ENCODE measurements around the gene VWF. TPM values are rescaled to one million over a fixed set of nuclear protein-coding genes. Genes with fewer than 3 reads are reported as not detected.
"Not testable (repeated sequence)": the region's sequence is repeated elsewhere in the genome, so short reads cannot be mapped to it uniquely, and the experiment has no call there.

VWF gene
- total RNA-seq, 4 donors from 2014 or later, result 78.8 to 118 (median 101) TPM

DNA sequence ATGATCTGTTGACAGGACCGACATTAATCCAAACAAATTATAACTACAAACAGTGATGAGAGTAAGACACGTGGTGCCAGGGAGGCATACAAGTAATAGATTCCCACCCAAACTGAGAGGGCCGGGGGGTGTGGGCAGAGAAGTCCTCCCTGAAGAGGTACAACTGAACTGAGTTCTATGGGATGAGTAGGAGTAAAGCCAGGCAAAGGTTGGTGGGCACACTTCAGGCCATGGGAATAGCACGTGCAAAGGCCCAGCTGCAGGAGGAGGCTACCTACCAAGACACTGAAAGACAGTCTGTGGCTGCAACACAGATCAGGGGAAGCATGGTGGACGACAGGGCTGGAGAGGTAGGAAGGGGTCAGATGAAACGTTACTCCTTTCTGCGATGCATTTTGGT lies 22.0 kb upstream of the VWF start:
- TF ChIP-seq, protein P1, sequence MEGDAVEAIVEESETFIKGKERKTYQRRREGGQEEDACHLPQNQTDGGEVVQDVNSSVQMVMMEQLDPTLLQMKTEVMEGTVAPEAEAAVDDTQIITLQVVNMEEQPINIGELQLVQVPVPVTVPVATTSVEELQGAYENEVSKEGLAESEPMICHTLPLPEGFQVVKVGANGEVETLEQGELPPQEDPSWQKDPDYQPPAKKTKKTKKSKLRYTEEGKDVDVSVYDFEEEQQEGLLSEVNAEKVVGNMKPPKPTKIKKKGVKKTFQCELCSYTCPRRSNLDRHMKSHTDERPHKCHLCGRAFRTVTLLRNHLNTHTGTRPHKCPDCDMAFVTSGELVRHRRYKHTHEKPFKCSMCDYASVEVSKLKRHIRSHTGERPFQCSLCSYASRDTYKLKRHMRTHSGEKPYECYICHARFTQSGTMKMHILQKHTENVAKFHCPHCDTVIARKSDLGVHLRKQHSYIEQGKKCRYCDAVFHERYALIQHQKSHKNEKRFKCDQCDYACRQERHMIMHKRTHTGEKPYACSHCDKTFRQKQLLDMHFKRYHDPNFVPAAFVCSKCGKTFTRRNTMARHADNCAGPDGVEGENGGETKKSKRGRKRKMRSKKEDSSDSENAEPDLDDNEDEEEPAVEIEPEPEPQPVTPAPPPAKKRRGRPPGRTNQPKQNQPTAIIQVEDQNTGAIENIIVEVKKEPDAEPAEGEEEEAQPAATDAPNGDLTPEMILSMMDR (IDR thresholded peaks at IDR 0.05 in 4 of 5, conservative IDR thresholded peaks at IDR 0.05 in 1 of 5), result no peak
- TF ChIP-seq POLR2A (IDR thresholded peaks at IDR 0.05), result no peak

DNA sequence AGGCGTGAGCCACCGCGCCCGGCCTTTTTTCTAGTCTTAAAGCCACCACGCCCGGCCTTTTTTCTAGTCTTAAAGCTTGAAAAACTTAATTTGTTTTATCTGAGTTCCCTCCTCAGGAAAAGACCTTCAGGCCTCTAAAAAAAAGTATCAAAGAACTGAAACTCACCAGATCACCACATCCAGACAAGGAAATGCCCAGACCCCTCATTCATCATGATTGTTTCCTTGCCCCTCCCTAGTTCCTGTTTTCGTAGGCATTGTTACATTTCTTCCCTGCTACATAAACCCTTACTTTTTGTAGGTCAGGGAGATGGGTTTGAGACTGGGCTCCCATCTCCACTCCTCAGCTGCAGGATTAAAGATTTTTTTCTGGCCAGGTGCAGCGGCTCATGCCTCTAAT lies 21.1 kb upstream of the VWF start:
- H3K4me3 ChIP-seq, result no peak overlapping the region
- ATAC-seq, result no peak
- no peaks in the 10 kb centered on the region for H3K36me3 ChIP-seq
- in situ Hi-C loops (cut with MboI; ENCODE audit: low sequenced_read_pairs in 4 of 4) (no loop called here), intact Hi-C loops (cut with DNase I; ENCODE audit: low total_unique reads) (no loop called here)
- H3K27me3 ChIP-seq, result no peaks in the 10 kb centered on the region
- TF ChIP-seq, protein P1 (IDR thresholded peaks at IDR 0.05 in 4 of 5, conservative IDR thresholded peaks at IDR 0.05 in 1 of 5), result no peak
- TF ChIP-seq POLR2A (IDR thresholded peaks at IDR 0.05), result no peak
- no peak for DNase-seq
- peaks cover 3 to 12% of the 10 kb centered on the region in 2 donors for H3K4me1 ChIP-seq
- no peak overlapping the region for H3K27ac ChIP-seq
- H3K9me3 ChIP-seq, result no peaks in the 10 kb centered on the region

More for the DNA sequence above, 22.0 kb upstream of the VWF start:
- peaks cover 3 to 4% of the 10 kb centered on the region in 2 donors for H3K4me1 ChIP-seq
- no peak overlapping the region for H3K27ac ChIP-seq
- H3K4me3 ChIP-seq, result no peak overlapping the region
- H3K36me3 ChIP-seq, result no peaks in the 10 kb centered on the region
- no peak for DNase-seq
- no peaks in the 10 kb centered on the region for H3K27me3 ChIP-seq
- no peaks in the 10 kb centered on the region for H3K9me3 ChIP-seq
- intact Hi-C loops (cut with DNase I; ENCODE audit: low total_unique reads) (no loop called here), in situ Hi-C loops (cut with MboI; ENCODE audit: low sequenced_read_pairs in 4 of 4) (no loop called here)
- ATAC-seq, result no peak

DNA sequence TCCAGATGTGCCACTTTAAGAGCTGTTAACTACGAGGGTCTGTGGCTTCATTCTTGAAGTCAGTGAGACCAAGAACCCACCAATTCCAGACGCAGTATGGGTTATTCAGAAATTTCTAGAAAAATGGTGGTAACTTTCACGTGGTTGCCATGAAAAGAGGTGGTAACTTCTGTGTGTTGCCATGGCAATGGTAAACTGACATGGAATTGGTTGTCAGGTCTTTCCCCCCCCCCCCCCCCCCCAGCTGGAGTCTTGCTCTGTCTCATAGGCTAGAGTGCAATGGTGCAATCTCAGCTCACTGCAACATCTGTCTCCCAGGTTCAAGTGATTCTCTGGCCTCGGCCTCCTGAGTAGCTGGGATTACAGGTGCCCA lies 18.8 kb upstream of the VWF start:
- ATAC-seq (no peak), DNase-seq (no peak)
- Histone ChIP-seq H3K9me3 (no peaks in the 10 kb centered on the region), H3K4me3 (no peak overlapping the region), H3K4me1 (peaks cover 3 to 22% of the 10 kb centered on the region in 2 donors), H3K27ac (no peak overlapping the region), H3K36me3 (no peaks in the 10 kb centered on the region), H3K27me3 (no peaks in the 10 kb centered on the region)
- in situ Hi-C loops (cut with MboI; ENCODE audit: low sequenced_read_pairs in 4 of 4), result no loop called here
- TF ChIP-seq POLR2A (IDR thresholded peaks at IDR 0.05), result no peak
- TF ChIP-seq, protein P1 (IDR thresholded peaks at IDR 0.05 in 4 of 5, conservative IDR thresholded peaks at IDR 0.05 in 1 of 5), result no peak
- intact Hi-C loops (cut with DNase I; ENCODE audit: low total_unique reads), result no loop called here

DNA sequence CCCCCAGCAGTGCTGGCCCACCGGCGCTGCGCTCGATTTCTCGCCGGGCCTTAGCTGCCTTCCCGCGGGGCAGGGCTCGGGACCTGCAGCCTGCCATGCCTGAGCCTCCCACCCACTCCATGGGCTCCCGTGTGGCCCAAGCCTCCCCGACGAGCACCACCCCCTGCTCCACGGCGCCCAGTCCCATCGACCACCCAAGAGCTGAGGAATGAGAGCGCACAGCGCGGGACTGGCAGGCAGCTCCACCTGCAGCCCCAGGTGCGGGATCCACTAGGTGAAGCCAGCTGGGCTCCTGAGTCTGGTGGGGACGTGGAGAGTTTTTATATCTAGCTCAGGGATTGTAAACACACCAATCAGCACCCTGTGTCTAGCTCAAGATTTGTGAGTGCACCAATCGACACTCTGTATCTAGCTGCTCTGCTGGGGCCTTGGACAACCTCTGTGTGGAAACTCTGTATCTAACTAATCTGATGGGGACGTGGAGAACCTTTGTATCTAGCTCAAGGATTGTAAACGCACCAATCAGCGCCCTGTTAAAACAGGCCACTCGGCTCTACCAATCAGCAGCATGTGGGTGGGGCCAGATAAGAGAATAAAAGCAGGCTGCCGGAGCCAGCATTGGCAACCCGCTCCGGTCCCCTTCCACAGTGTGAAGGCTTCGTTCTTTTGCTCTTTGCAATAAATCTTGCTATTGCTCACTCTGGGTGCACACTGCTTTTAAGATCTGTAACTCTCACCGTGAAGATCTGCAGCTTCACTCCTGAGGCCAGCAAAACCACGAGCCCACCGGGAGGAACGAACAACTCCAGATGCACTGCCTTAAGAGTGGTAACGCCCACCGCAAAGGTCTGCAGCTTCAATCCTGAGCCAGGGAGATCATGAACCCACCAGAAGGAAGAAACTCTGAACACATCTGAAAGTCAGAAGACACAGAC lies 18.2 kb upstream of the VWF start:
- ATAC-seq; H3K9me3 ChIP-seq; DNase-seq; H3K4me3 ChIP-seq; in situ Hi-C loops (cut with MboI; ENCODE audit: low sequenced_read_pairs in 4 of 4); H3K36me3 ChIP-seq; H3K27ac ChIP-seq; H3K27me3 ChIP-seq; intact Hi-C loops (cut with DNase I; ENCODE audit: low total_unique reads): not testable (repeated sequence)
- peaks cover 3 to 22% of the 10 kb centered on the region in 2 donors for H3K4me1 ChIP-seq

DNA sequence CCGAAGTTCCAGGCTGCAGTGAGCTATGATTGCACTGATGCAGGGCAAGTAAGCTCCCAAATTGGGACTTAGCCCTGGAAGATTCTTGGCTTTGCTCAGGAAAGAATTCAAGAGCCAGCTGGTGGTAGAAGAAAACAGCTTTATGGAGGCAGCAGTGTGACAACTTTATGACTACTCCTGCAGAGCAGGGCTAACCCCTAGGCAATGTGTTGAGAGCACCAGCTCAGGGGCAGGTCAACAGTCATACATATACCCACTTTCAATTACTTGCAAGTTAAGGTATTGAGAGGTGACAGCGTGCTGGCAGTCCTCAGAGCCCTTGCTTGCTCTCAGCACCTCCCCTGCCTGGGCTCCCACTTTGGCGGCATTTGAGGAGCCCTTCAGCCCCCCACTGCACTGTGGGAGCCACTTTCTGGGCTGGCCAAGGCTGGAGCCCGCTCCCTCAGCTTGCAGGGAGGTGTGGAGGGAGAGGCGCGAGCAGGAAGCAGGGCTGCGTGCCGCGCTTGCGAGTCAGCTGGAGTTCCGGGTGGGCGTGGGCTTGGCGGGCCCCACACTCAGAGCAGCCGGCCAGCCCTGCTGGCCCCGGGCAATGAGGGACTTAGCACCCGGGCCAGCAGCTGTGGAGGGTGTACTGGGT lies 17.4 kb upstream of the VWF start:
- Histone ChIP-seq H3K4me1 (peaks cover 3 to 22% of the 10 kb centered on the region in 2 donors), H3K27ac (peak overlapping the region in 3 of 4 donors; percentile 40 to 62 (median 60))
- H3K27me3 ChIP-seq; in situ Hi-C loops (cut with MboI; ENCODE audit: low sequenced_read_pairs in 4 of 4); H3K36me3 ChIP-seq; ATAC-seq; intact Hi-C loops (cut with DNase I; ENCODE audit: low total_unique reads); H3K4me3 ChIP-seq; DNase-seq; H3K9me3 ChIP-seq: not testable (repeated sequence)

Data from gastrocnemius medialis (tissue), 4 donors.